GM21529 (cell line): ENCODE measurements around the gene ZNF586.
"Not testable (repeated sequence)": the region's sequence is repeated elsewhere in the genome, so short reads cannot be mapped to it uniquely, and the experiment has no call there.

Experiments
- ATAC-seq: cut with Tn5 transposase; IDR thresholded peaks from one replicate; pipeline ENCODE4 v1.9.1; 2021; ENCODE audit not compliant: unreplicated experiment

The ZNF586 gene

GRCh38 chr19:57789288-57789687 is 19.8 kb downstream of the ZNF586 start:
- ATAC-seq = no peak

DNA sequence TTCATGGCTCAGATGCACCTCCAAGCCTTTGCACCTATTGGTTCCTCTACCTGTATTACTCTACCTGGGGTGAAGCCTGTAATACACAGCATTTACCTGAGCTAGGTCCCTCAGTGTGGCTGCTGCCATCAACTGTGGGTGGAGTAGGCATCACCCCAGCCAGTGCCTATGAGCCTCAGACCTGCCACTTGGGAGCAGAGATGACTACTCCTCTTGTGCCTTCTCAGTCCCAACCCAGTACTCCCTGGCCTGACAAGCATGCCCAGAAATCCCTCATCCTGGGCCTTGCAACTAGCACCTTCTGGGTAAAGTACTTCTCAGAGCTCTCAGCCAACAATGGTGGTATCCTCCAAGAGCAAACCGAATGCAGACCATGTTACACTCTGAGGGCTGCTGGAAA is 27.1 kb downstream of the ZNF586 start:
- not testable (repeated sequence) for ATAC-seq

- no peak for ATAC-seq
Observed at GRCh38 chr19:57800696-57801095, 31.2 kb downstream of the ZNF586 start.

DNA sequence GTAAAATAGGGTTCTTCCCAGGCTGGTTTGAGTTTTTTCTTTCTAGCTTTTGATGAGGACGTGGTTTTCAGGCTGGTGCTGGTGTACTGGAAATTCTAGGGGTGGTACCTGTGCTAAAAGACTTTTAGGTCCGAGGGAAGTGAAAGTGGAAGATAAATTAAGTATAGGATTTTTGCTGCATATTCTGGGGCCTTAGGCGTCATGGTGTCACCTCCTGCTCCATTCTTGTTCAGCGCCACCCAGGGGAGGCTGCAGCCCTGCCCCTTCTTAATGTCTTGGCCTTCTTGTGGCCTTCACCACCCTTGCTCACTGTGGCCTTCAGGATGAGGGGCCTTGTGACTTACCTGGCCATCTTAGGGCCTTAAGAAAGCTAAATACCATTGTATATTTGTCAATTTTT is 32.8 kb downstream of the ZNF586 start:
- ATAC-seq = no peak

DNA sequence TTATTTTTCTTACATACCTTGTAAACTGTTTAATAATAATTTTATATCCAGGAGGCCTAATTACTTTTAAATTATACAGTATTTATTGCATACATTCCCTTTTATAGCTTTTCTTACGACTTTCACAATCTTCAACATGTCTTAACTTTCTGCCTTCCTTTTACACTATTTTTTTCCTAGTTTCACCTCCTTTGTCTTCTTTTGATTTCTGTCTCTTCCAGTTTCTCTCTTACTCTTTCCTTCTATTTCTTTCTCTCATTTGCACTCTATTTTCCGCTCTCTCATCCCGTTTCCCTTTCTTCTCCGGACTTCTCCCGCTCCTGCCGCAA is 33.8 kb downstream of the ZNF586 start:
- ATAC-seq = no peak

DNA sequence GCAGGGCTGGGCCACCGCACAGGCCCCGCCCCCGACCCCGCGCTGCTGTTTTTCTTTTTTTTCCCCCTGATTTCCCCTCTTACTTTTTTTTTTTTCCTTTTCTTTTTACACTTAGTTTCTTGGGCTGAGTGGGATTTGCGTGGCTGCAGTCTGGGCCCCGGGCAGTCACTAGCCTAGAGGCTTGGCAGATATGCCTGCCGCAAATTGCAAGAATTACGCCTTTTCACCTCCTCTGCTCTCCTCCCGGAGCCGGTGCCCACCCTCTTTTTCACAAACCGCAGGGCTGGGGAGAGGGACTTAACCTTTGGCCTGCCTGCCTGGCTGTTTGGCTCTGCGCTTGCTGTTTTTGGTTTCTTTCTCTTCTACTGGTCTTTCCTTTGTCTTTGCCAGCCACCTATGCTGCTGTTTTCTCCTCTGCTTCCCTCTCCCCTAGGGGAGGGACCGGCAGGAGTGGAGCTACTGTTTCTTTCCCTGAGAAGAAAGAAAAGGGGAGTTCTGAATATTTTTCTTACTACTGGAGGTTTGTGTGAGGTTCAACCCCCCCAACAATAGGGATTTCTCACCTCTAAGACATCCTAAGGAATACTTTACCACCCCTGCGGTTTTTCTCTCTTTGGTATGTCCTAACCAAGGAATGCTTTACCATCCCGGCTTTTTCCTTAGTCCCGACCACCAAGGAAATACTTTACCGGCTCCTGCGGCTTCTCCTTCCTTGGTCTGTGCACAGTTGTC is 34.3 kb downstream of the ZNF586 start:
- no peak for ATAC-seq

- no peak for ATAC-seq
Observed at GRCh38 chr19:57807541-57807940, 38.1 kb downstream of the ZNF586 start.

DNA sequence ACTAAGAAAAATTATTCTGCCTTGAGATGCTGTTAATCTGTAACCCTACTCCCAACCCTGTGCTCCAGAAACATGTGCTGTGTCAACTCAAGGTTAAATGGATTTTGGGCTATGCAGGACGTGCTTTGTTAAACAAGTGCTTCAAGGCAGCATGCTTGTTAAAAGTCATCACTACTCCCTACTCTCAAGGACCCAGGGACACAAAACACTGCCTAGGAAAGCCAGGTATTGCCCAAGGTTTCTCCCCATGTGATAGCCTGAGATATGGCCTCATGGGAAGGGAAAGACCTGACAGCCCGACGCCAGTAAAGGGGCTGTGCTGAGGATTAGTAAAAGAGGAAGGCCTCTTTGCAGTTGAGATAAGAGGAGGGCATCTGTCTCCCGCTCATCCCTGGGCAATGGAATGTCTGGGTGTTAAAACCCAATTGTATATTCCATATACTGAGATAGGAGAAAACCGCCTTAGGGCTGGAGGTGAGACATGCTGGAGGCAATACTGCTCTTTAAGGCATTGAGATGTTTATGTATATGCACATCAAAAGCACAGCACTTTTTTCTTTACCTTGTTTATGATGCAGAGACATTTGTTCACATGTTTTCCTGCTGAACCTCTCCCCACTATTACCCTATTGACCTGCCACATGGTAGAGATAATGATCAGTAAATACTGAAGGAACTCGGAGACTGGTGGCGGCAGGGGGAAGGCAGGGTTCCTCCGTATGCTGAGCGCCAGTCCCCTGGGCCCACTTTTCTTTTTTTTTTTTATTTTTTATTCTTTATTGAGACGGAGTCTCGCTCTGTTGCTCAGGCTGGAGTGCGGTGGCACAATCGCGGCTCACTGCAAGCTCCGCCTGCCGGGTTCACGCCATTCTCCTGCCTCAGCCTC is 41.2 kb downstream of the ZNF586 start:
- not testable (repeated sequence) for ATAC-seq

DNA sequence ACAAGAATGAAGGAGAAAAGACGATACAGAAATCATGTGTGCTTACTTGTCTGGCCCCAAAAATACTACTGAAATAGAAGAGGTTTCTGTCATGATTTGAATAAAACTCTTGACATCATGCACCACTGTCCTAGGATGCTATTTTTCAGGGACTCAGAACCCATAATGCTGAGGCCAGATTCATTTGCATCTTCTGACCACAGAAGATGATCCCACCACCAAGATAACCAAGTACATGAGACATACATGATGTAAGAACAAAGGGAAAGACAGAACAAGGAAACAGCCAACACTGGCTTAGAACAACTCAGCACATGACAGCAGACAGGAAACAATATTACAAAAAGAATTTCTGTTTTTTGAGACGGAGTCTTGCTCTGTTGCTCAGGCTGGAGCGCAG is 42.8 kb downstream of the ZNF586 start:
- peak; percentile 46 for ATAC-seq

DNA sequence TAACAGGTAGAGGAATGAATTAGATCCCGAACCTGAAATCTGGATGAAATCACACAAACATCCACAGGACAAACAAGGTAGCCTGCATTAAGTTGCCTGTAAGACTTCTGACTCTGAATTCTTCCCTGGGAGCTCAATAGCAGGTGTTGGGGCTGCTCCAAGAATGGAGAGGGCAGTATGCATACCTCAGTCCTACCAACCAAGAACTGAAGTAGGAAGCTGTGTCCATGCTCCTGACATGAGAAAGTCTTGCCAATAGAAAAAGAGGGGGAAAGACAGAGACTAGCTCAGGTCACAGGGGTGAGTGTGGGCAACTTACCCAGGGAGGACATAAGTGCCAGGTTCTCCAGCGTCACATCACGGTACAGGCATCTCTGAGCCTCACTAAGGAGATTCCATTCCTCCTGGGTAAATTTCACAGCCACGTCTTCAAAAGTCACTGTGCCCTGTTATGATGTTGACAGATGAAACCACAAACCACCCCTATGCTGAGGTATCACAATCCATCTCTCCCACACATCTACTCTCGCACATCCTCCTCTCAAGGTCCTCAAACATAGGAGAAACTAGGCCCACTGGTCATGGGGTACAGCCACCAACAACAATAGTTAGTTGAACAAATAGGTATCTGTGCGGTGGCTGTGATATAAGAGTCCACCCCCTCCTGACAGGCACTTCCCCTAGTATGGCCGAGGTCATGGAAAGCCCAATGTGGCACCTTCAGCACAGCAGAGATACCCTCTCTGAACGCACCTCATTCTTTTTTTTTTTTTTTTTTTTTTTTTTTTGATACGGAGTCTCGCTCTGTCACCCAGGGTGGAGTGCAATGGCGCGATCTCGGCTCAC is 43.7 kb downstream of the ZNF586 start:
- not testable (repeated sequence) for ATAC-seq

- no peak for ATAC-seq
Observed at GRCh38 chr19:57813919-57814504, 44.5 kb downstream of the ZNF586 start.

GRCh38 chr19:57814505-57815246 is 45.2 kb downstream of the ZNF586 start, which contains the start of gene ZNF552:
TSS of gene ZNF552 (minus strand) at chr19:57814913. CDS start at chr19:57814743, 170 bp downstream.
- peak; percentile 70 for ATAC-seq

DNA sequence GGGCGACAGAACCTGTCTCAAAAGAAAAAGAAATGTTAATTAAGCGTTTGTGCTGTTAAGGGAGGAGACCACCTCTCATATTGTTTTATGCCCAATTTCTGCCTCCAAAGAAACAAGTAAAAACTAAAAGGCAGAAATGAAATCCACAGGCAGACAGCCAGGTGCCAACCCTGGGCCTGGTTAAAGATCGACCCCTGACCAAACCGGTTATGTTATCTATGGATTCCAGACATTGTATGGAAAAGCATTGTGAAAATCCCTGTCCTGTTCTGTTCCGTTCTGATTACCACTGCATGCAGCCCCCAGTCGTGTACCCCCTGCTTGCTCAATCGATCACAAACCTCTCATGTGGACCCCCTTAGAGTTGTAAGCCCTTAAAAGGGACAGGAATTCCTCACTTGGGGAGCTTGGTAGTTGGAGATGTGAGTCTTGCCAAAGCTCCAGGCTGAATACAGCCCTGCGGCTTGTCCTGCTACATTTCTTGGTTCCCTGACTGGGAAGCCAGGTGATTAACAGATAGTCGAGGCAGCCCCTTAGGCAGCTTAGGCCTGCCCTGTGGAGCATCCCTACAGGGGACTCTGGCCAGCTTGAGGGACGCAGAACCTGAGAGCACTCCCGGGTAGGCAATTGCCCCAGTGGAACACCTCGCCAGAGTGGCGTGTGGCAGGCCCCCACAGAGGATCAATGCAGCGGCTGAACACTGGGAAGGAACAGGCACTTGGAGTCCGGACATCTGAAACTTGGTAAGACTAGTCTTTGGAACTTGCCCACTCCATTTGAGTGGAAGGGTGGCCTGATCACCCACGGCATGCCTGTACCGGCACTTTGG is 46.0 kb downstream of the ZNF586 start:
- no peak for ATAC-seq

GRCh38 chr19:57816652-57817051 is 47.2 kb downstream of the ZNF586 start:
- ATAC-seq = no peak

DNA sequence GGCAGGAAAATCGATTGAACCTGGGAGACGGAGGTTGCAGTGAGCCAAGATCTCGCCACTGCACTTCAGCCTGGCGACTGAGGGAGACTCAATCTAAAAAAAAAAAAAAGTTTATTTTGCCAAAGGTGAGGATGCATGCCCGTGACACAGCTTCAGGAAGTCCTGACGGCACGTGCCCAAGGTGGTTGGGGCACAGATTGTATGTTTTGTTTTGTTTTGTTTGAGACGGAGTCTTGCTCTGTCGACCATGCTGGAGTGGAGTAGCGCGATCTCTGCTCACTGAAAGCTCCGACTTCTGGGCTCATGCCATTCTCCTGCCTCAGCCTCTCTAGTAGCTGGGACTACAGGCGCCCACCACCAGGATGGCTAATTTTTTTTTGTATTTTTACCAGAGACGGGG is 48.5 kb downstream of the ZNF586 start:
- ATAC-seq = no peak

GRCh38 chr19:57818378-57818777 is 48.9 kb downstream of the ZNF586 start:
- ATAC-seq = no peak

DNA sequence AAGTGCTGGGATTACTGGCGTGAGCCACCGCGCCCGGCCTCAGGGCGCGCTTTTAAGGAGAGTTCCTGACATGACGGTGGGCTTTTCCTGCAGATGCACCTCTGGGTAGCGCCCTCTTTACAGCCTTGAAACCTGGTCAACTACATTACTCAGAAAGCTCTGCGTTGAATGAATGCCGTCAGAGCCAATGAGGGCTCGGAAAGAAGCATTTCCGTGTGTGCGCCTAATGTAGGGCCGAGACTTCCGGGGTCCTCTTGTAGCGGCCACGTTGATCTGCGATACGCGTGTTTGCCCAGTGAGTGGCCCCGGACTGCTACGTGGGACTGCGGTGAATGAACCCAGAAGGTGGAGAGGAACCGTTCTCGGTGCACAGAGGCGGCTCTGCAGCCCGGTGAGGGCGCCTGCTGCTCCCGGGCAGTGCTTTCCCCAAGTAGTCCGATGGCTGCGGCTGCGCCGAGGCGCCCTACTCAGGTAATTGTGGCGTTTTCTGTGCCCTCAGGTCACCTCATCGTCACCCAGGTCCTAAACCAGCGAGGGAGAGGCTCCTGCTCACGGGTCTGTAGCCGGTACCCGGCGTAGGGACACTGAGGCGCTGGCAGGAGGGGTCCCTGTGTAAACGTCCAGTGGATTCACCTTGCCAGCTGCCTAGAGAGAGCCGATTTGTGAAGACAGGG is 50.1 kb downstream of the ZNF586 start:
- peak; percentile 83 for ATAC-seq

DNA sequence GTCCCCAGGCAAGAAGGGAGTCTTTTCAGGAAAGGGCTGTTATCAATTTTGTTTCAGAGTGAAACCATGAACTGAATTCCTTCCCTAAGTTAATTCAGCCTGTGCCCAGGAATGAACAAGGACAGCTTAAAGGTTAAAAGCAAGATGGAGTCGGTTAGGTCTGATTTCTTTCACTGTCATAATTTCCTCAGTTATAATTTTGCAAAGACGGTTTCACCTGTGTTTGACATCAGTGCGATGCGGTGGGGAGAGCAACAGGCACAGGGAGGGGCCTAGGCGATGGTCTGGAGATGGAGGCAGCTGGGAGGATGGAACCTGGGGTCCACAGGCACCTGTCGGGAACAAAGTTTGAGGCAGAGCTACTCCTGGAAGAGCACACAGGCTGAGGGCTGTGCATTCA is 51.1 kb downstream of the ZNF586 start:
- no peak for ATAC-seq

GRCh38 chr19:57821095-57821494 is 51.6 kb downstream of the ZNF586 start:
- ATAC-seq = not testable (repeated sequence)
